Activated naive CD8-positive, alpha-beta T cell treated with anti-CD3 and anti-CD28 coated beads, Interleukin-2, amount 50 U/mL, for 24 hours (primary cell): ENCODE measurements around the gene TOP3A.
"Not testable (repeated sequence)": the region's sequence is repeated elsewhere in the genome, so short reads cannot be mapped to it uniquely, and the experiment has no call there.

Experiments used
- ATAC-seq: fragments of 150-1000 bp; cut with Tn5 transposase; one replicate; pipeline ENCODE4 v1.10.0; 2021
- DNase-seq: peaks from one replicate; pipeline ENCODE4 v3.0.0; 2021
- H3K27ac Mint-ChIP-seq: one replicate; pipeline ENCODE4 v1.8.0; 2021; ENCODE audit warnings: mild to moderate bottlenecking, mixed read lengths
- H3K27me3 Mint-ChIP-seq: one replicate; pipeline ENCODE4 v1.8.0; 2021; ENCODE audit warnings: mixed read lengths
- H3K36me3 Mint-ChIP-seq: one replicate; pipeline ENCODE4 v1.8.0; 2021; ENCODE audit warnings: low read depth, mixed read lengths
- H3K4me1 Mint-ChIP-seq: one replicate; pipeline ENCODE4 v1.8.0; 2021; ENCODE audit warnings: mixed read lengths
- H3K4me3 Mint-ChIP-seq: one replicate; pipeline ENCODE4 v1.8.0; 2021; ENCODE audit warnings: mild to moderate bottlenecking, moderate library complexity, mixed read lengths
- H3K9me3 Mint-ChIP-seq: one replicate; pipeline ENCODE4 v1.8.0; 2021; ENCODE audit warnings: mixed read lengths

Gene TOP3A, protein sequence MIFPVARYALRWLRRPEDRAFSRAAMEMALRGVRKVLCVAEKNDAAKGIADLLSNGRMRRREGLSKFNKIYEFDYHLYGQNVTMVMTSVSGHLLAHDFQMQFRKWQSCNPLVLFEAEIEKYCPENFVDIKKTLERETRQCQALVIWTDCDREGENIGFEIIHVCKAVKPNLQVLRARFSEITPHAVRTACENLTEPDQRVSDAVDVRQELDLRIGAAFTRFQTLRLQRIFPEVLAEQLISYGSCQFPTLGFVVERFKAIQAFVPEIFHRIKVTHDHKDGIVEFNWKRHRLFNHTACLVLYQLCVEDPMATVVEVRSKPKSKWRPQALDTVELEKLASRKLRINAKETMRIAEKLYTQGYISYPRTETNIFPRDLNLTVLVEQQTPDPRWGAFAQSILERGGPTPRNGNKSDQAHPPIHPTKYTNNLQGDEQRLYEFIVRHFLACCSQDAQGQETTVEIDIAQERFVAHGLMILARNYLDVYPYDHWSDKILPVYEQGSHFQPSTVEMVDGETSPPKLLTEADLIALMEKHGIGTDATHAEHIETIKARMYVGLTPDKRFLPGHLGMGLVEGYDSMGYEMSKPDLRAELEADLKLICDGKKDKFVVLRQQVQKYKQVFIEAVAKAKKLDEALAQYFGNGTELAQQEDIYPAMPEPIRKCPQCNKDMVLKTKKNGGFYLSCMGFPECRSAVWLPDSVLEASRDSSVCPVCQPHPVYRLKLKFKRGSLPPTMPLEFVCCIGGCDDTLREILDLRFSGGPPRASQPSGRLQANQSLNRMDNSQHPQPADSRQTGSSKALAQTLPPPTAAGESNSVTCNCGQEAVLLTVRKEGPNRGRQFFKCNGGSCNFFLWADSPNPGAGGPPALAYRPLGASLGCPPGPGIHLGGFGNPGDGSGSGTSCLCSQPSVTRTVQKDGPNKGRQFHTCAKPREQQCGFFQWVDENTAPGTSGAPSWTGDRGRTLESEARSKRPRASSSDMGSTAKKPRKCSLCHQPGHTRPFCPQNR

DNA sequence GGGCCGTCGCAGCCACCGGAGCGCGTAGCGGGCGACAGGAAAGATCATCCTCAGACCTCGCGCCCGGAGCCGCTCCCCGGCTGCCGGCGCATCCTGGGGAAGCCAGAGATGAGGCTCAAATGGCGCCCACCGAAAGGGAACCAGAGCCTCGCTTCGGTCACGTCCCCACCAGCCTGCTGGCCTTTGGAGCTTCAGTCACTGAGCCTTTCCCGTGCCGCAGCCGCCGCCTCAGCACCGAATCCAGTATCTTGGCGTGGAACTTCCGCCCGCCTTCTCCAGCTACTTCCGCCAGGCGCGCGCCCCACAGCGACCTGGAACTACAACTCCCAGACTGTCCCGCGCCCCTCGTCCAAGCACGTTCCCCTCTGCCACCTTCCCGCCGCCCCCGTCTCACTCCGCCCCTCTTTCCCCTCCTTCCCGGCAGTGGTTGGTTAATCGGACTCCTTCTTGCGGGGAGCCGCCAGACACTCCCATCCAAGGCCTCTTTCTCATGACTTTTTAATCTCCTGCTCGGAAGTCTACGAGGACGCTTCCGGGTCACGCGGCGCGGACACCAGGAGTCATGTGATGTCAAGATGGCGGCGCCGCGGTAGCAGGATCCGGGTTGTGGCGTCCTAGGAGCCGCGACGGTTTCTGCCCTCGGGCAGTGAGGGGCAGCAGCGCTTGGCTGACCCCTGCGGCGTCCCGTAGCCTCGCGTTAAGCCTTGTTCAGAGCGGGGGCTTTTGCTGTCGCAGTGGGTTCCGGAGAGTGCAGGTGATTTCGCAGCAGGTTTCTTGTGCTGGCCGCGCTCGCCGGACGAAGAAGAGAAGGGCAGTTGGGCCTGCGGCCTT, at the start of gene TOP3A, which contains the start of gene SMCR8:
Gene TOP3A (minus strand): TSS at position 264 of the 831 bp plus-strand sequence. CDS start 216 bp downstream, at position 48.
Gene SMCR8 (plus strand): TSS at position 563 of the 831 bp plus-strand sequence. CDS start 497 bp downstream, outside the sequence.
- Mint-ChIP-seq H3K27me3 (no peaks in the 10 kb centered on the region), H3K36me3 (peaks cover 52% of the 10 kb centered on the region), H3K9me3 (no peaks in the 10 kb centered on the region), H3K4me1 (peaks cover 75% of the 10 kb centered on the region), H3K27ac (peak within 1 kb of the TSS; percentile 100), H3K4me3 (peak within 1 kb of the TSS; percentile 98)
- ATAC-seq: peak; percentile 96
- DNase-seq: peak; percentile 97

DNA sequence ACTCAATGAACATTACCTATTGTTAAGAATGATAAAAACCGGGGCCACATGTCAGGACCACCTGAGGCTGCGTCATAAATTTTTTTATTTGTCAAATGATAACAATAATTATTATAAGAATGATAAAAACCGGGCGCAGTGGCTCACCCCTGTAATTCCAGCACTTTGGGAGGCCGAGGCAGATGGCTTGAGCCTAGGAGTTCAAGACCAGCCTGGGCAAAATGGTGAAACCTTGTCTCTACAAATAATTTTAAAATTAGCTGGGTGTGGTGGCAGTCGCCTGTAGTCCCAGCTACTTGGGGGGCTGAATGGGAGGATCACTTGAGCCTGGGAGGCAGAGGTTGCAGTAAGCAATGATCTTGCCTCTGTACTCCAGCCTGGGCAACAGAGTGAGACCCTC, 49.4 kb upstream of the TOP3A start:
- Mint-ChIP-seq H3K4me3 (no peak overlapping the region), H3K27ac (no peak overlapping the region), H3K36me3 (no peaks in the 10 kb centered on the region)

DNA sequence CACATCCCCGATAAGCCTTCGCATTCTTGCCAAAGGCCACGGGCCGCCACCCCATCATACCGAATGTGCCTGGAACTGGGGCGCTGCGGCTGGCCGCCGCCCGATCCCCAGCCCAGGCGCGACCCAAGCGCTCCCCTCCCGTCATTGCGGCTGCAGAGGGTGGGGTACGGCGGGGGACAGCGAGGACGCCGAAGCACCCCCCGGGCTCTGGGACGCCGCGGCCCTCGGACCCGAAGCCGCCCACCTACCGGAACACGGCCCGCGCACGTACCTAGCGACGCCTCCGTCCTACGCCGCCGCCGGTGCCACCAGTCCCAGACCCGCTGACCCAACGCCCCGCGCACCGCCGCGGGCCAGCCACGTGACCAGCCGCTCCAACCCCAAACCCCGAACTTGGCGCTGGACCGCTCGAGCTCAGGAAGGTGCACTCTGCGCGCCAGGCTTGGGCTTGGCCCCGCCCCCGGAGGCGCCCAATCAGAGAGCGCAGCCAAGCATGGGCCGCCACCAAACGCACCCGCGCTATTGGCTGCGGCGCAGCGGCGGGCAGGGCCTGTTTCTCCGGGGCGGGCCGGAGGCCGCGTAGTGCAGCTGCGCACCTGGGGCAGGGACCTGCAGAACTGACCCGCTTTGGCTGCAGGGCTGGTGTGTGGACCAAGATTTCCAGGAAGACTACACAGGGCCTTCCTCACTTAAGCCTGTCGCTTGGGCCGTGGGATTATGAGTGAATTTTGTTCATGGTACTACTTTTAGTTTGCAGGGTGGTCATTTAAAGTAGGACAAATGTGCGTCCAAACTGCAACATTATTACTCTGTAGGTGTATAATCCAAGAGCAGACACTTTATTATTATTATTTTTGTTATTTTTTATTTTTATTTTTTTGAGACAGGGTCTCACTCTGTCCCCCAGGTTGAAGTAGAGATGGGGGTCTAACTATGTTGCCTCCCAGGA, 48.6 kb upstream of the TOP3A start, which contains the start of gene SHMT1:
Gene SHMT1 (minus strand): TSS at position 450 of the 949 bp plus-strand sequence. CDS start 7,569 bp downstream, outside the sequence.
- no peaks in the 10 kb centered on the region for H3K27me3 Mint-ChIP-seq
- peak within 1 kb of the TSS; percentile 71 for H3K27ac Mint-ChIP-seq
- H3K36me3 Mint-ChIP-seq: no peaks in the 10 kb centered on the region
- H3K9me3 Mint-ChIP-seq: no peaks in the 10 kb centered on the region
- peak; percentile 100 for ATAC-seq
- peak within 1 kb of the TSS; percentile 88 for H3K4me3 Mint-ChIP-seq
- DNase-seq: peak; percentile 93
- H3K4me1 Mint-ChIP-seq: peaks cover 18% of the 10 kb centered on the region

More for the DNA sequence above, 49.4 kb upstream of the TOP3A start:
- H3K4me1 Mint-ChIP-seq: peaks cover 18% of the 10 kb centered on the region
- no peaks in the 10 kb centered on the region for H3K9me3 Mint-ChIP-seq
- ATAC-seq (no peak), DNase-seq (no peak)
- H3K27me3 Mint-ChIP-seq: no peaks in the 10 kb centered on the region

DNA sequence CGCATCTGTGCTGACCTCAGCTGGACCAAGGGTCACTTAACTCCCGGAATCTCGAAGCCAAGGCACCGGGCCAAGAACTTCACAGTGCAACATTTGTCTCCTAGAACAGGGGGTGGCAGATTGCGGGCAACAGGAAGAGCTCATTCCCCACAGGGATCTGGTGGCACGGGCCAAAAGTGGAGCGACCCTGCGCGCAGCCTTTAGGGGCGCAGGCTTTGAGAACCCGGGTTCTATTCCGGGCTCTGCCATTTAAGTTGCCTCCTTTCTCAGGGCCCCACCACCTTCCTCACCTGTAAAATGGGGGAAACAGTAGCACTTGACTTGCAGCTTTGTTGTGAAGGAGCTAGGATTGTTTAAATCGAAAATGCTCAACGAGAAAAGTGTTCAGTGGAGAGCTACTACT, 47.9 kb upstream of the TOP3A start:
- H3K27me3 Mint-ChIP-seq: no peaks in the 10 kb centered on the region
- H3K4me3 Mint-ChIP-seq: peak overlapping the region; percentile 88
- peak overlapping the region; percentile 60 for H3K27ac Mint-ChIP-seq
- H3K4me1 Mint-ChIP-seq: peaks cover 18% of the 10 kb centered on the region
- DNase-seq: peak; percentile 15
- no peaks in the 10 kb centered on the region for H3K36me3 Mint-ChIP-seq
- no peak for ATAC-seq
- no peaks in the 10 kb centered on the region for H3K9me3 Mint-ChIP-seq

DNA sequence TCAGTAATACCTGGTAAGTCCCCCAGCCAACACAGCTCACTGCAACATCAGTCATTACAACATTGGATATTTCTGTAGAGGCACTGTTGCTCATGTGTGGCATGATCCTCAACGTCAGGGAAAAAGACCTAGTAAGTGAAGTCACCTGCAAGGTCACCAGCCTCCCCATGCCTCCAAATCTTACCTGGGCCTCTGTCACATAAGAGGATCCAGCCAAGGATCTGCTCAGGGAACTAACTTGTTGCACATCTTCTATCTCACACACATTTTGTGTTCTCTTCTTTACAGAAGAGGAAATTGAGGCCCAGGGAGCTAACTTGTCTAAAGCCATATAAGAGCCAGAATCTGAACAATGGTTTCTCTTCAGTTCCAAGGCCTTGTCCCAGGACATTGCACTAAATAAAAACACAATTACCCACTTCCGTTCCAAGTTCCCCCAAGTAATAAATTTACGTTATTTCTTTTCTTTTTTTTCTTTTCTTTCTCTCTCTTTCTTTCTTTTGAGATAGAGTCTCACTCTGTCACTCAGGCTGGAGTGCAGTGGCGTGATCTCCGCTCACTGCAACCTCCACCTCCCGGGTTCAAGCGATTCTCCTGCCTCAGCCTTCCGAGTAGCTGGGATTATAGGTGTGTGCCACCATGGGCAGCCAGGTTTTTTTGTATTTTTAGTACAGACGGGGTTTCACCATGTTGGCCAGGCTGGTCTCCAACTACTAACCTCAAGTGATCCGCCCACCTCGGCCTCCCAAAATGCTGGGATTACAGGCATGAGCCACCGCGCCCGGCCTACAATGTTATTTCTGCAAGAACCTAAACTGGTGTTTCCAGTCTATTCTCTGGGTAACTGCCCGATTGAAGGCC, 47.3 kb upstream of the TOP3A start:
- DNase-seq (no peak), ATAC-seq (no peak)
- Mint-ChIP-seq H3K36me3 (no peaks in the 10 kb centered on the region), H3K27me3 (no peaks in the 10 kb centered on the region), H3K4me3 (peak overlapping the region; percentile 88), H3K27ac (peak overlapping the region; percentile 60), H3K9me3 (no peaks in the 10 kb centered on the region), H3K4me1 (peaks cover 18% of the 10 kb centered on the region)

DNA sequence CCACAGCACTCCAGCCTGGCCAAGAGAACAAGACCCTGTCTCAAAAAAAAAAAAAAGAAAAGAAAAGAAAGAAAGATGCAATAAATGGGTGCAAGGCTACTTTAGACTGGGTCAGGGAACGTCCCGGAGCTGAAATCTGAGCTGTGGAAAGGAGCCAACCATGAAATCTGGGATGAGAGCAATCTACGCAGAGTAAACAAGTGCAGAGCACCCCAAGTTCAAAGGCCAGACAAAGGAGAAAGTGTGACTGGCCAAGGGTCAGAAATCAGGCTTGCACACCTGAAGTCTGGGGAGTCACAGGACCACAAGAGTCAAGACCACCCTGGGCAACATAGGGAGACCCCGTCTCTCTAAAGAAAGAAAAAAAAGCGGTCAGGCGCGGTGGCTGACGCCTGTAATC, 45.7 kb upstream of the TOP3A start:
- no peak overlapping the region for H3K4me3 Mint-ChIP-seq
- peaks cover 2% of the 10 kb centered on the region for H3K36me3 Mint-ChIP-seq
- DNase-seq (no peak), ATAC-seq (no peak)
- no peaks in the 10 kb centered on the region for H3K27me3 Mint-ChIP-seq
- H3K27ac Mint-ChIP-seq: no peak overlapping the region
- H3K9me3 Mint-ChIP-seq: no peaks in the 10 kb centered on the region
- H3K4me1 Mint-ChIP-seq: peaks cover 18% of the 10 kb centered on the region

DNA sequence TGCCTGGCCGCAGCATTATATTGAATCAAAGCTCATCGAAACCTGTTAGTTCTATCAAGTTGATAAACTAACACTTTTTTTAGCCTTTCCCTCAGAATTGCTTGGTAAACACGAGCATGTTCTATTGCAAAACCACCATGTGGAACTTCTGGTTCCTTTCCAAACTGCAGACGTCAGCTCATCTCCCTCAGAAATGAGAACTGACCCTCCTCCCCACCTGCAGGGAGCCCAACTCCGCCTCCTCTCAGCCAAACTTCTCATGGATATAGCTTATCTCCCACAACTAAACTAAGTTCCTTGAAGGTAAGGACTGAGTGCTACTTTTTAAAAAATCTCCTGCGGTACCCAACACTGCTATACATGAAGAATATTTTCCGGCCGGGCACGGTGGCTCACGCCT, 41.8 kb upstream of the TOP3A start:
- ATAC-seq (no peak), DNase-seq (no peak)
- no peak overlapping the region for H3K4me3 Mint-ChIP-seq
- H3K27me3 Mint-ChIP-seq: no peaks in the 10 kb centered on the region
- peaks cover under 1% of the 10 kb centered on the region for H3K4me1 Mint-ChIP-seq
- H3K36me3 Mint-ChIP-seq: peaks cover 22% of the 10 kb centered on the region
- H3K9me3 Mint-ChIP-seq: no peaks in the 10 kb centered on the region
- no peak overlapping the region for H3K27ac Mint-ChIP-seq

DNA sequence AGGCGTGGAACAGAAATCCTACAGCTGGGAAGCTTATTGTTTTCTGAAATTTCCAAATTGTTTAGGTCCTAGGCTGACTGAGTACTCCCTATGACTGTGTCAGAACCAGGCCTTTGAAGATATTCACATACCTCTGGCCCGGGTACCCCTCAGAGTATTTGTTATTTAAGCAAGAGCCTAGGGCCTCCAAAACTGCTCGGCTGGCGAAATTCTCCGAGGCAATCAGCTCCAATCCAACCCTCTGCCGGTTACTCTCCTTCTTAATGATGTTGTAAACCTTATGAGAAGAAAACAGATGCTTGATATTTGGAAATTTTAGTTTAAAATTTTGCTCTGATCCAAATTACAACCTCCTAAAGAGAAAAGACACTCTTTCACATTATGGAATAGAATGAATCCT, 38.7 kb upstream of the TOP3A start:
- no peak overlapping the region for H3K4me3 Mint-ChIP-seq
- DNase-seq (no peak), ATAC-seq (no peak)
- H3K9me3 Mint-ChIP-seq: no peaks in the 10 kb centered on the region
- H3K36me3 Mint-ChIP-seq: peaks cover 22% of the 10 kb centered on the region
- H3K27ac Mint-ChIP-seq: no peak overlapping the region
- no peaks in the 10 kb centered on the region for H3K4me1 Mint-ChIP-seq
- no peaks in the 10 kb centered on the region for H3K27me3 Mint-ChIP-seq

DNA sequence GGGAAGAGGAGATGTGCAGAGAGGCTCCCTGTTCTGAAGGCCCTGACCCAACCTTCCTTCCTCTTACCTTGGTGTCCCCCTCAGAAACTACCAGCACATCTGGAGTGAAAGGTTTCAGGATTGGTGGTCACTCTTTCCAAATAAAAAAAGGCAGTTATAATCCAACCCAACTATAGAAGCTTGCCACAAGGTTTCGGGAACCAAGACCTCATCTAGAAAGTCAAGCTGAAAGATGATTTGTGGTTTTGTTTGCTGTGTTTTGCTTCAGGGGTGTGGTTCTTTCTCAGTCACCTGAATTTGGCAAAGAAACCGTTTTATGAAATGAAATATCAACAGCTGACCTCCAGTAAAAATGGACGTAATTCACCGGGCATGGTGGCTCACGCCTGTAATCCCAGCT, 29.2 kb upstream of the TOP3A start:
- DNase-seq (no peak), ATAC-seq (no peak)
- Mint-ChIP-seq H3K36me3 (peaks cover 24% of the 10 kb centered on the region), H3K4me3 (no peak overlapping the region), H3K27ac (no peak overlapping the region), H3K4me1 (no peaks in the 10 kb centered on the region), H3K9me3 (no peaks in the 10 kb centered on the region), H3K27me3 (no peaks in the 10 kb centered on the region)

DNA sequence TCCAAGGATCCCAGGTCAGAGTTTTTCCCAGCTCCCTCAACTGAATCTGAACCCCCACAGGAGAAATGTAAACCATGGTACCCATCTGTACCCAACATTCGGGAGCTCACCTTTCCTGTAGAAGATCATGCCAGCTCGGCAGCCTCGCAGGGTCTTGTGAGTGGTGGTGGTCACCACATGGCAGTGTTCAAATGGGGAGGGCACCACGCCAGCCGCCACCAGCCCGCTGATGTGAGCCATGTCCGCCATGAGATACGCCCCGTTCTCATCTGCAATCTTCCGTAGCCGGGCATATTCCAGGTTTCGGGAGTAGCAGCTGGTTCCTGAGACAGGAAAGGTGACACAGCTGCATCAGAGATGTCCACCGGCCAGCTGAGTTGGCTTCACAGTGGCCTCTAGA, 25.1 kb upstream of the TOP3A start:
- Mint-ChIP-seq H3K4me1 (no peaks in the 10 kb centered on the region), H3K27me3 (no peaks in the 10 kb centered on the region), H3K9me3 (no peaks in the 10 kb centered on the region), H3K36me3 (peaks cover 25% of the 10 kb centered on the region), H3K27ac (no peak overlapping the region), H3K4me3 (no peak overlapping the region)
- ATAC-seq (no peak), DNase-seq (no peak)

DNA sequence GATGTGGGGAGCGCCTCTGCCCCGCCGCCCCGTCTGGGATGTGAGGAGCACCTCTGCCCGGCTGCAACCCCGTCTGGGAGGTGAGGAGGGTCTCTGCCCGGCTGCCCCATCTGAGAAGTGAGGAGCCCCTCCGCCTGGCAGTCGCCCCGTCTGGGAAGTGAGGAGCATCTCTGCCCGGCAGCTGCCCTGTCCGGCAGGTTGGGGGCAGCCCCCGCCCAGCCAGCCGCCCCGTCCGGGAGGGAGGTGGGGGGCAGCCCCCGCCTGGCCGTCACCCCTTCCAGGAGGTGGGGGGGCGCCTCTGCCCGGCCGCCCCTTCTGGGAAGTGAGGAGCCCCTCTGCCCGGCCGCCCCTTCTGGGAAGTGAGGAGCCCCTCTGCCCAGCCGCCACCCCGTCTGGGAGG, 23.4 kb upstream of the TOP3A start:
- H3K4me3 Mint-ChIP-seq, ATAC-seq, DNase-seq, H3K27me3 Mint-ChIP-seq, H3K27ac Mint-ChIP-seq, H3K9me3 Mint-ChIP-seq, H3K4me1 Mint-ChIP-seq: not testable (repeated sequence)
- peaks cover 31% of the 10 kb centered on the region for H3K36me3 Mint-ChIP-seq

DNA sequence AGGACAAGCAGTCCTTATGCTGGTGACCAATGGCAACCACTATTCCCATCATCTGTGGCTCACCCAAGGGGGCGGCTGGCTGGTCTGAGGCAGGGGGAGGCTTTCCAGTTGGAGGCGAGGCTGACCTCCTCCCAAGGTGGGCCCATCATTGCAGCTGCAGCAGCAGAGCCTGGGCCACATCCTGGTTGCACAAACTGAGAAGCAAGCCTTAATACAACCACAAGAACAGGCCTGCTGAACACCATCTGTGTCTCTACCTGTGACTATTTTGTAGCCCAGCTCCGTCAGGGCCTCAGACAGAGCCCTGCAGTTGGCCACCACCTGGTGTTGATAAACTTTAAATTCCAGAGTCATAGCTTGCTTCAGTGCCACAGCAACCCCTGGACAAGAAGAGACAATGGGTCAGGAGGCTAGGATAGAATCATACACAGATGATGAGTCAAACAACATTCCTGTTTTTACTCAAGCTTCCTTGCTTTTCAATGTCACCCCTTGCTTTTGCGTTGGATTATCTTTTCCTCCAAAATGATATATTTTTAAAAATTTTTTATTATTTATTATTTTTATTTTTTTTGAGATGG, 18.2 kb upstream of the TOP3A start:
- Mint-ChIP-seq H3K4me1 (peaks cover 6% of the 10 kb centered on the region), H3K27me3 (no peaks in the 10 kb centered on the region), H3K36me3 (peaks cover 20% of the 10 kb centered on the region), H3K9me3 (no peaks in the 10 kb centered on the region), H3K4me3 (no peak overlapping the region), H3K27ac (no peak overlapping the region)
- ATAC-seq (no peak), DNase-seq (no peak)
